ENCODE results near the gene DGKB.

GRCh38 chr7:14322724-14323123 lies 579.8 kb downstream of the DGKB start:
- no peak for TF ChIP-seq CTCF (IDR thresholded peaks at IDR 0.05)
- TF ChIP-seq POLR2A (IDR thresholded peaks at IDR 0.05) = no peak
- TF ChIP-seq EP300 (IDR thresholded peaks at IDR 0.05) = no peak

All from ovary (tissue), 3 donors.